Muscle layer of duodenum (tissue), 2 donors: ENCODE measurements around the gene PDCD1.
"Not testable (repeated sequence)": the region's sequence is repeated elsewhere in the genome, so short reads cannot be mapped to it uniquely, and the experiment has no call there.

Experiments used
- H3K27ac ChIP-seq: one replicate; pipeline ENCODE4 v1.7.0; 2013; ENCODE audit warnings: mild to moderate bottlenecking, low read length
- H3K27me3 ChIP-seq: one replicate; pipeline ENCODE4 v1.7.0; 2013; ENCODE audit warnings: low read depth, mild to moderate bottlenecking, control low read depth, low read length
- H3K36me3 ChIP-seq, 2 donors: one replicate each; pipeline ENCODE4 v1.7.0; 2013; ENCODE audit warnings: low read length in 2 of 2, control low read depth in 1 of 2, mild to moderate bottlenecking in 1 of 2; ENCODE audit not compliant: insufficient read depth in 2 of 2, control insufficient read depth in 1 of 2
- H3K4me1 ChIP-seq, 2 donors: one replicate each; pipeline ENCODE4 v1.7.0; 2013; ENCODE audit warnings: low read length in 2 of 2, mild to moderate bottlenecking in 2 of 2, control low read depth in 1 of 2, moderate library complexity in 1 of 2; ENCODE audit not compliant: insufficient read depth in 2 of 2, control insufficient read depth in 1 of 2
- H3K4me3 ChIP-seq, 2 donors: one replicate each; pipeline ENCODE4 v1.7.0; 2013; ENCODE audit warnings: low read length in 2 of 2, low read depth in 1 of 2, mild to moderate bottlenecking in 1 of 2
- H3K9me3 ChIP-seq, 2 donors: one replicate each; pipeline ENCODE4 v1.7.0; 2013; ENCODE audit warnings: low read length in 2 of 2, control low read depth in 1 of 2, mild to moderate bottlenecking in 1 of 2; ENCODE audit not compliant: control insufficient read depth in 1 of 2
- donor health status: healthy.

Gene PDCD1

DNA sequence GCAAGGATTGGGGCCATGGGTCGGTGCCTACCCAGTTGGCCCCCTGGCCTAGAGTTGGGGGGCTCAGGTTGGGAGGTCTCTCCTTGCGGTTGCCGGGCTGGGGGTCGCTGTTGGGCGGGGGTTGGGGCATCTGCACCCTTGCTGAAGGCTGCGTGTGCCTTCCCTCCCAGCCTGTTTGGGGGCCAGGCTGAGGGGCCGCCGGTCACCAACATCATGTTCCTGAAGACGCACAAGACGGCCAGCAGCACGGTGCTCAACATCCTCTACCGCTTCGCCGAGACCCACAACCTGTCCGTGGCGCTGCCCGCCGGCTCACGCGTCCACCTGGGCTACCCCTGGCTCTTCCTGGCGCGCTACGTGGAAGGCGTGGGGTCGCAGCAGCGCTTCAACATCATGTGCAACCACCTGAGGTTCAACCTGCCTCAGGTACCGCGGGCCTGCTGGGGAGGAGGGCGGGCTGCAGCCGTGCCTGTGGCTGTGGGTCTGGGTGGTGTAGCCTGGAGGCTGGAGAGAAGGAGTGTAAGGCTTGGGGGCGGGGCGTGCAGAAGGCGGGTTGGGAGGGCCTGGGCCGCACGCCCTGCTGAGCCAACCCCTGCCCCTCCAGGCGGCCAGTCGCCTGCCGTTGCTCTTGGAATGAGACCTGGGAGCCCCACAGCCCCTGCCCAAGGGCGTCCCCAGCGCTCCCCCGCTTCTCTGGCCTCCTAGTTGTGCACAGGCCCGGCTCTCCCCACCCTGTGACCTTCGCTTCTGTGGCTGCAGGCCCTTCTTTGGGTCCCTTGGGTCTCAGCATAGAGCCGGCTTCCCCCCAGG, 56.9 kb downstream of the PDCD1 start:
- Histone ChIP-seq H3K4me1 (peaks cover 0 to 20% of the 10 kb centered on the region in 2 donors), H3K27ac (no peak overlapping the region), H3K9me3 (no peaks in the 10 kb centered on the region), H3K27me3 (peaks cover 11% of the 10 kb centered on the region), H3K4me3 (no peak overlapping the region), H3K36me3 (no peaks in the 10 kb centered on the region)

DNA sequence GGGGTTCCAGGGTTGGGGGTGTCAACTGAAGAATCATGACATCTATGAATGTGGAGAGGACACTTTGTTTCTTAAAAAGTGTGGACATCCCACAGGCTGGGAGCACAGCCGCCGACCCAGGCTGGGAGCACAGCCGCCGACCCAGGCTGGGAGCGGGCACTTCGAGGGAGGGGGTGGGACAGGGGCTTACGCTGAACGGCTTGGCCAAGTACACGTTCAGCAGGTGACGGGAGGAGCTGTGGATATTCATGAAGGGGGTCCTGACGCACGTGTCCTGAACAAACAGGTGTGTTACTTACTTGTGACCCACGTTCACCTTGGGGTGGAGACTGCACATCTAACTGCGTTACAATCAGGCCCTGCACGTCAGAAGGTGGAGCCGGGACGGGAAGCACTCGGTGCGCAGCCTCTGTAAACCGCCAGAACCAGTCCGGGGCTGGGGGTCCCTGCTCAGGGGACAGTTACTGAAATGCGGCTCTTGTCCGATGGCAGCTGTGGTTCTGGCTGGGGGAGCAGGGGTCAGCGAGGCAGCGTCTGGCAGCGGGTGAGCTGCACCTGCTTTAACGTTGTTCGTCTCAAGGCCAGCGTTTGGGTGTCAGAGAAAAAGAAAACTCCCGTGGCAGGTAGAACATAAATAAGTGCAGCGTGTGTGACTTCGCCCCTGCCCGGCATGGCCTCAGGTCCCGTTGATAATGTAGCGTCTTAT, 58.3 kb downstream of the PDCD1 start:
- not testable (repeated sequence) for H3K9me3 ChIP-seq, H3K4me3 ChIP-seq, H3K27ac ChIP-seq, H3K36me3 ChIP-seq
- peaks cover 0 to 20% of the 10 kb centered on the region in 2 donors for H3K4me1 ChIP-seq
- peaks cover 11% of the 10 kb centered on the region for H3K27me3 ChIP-seq
